Neural crest cell (in vitro differentiated cells): ENCODE results near the gene ST8SIA6. TPM values are rescaled to one million over a fixed set of nuclear protein-coding genes. Genes with fewer than 3 reads are reported as not detected.
"Not testable (repeated sequence)": the region's sequence is repeated elsewhere in the genome, so short reads cannot be mapped to it uniquely, and the experiment has no call there.

Source experiments
- DNase-seq: peaks from one replicate; pipeline ENCODE4 v3.0.0; 2021; ENCODE audit warnings: low read depth, mixed read lengths, low spot score
- H3K27ac Mint-ChIP-seq: one replicate; pipeline ENCODE4 v1.8.0; 2021; ENCODE audit warnings: mild to moderate bottlenecking, mixed read lengths; ENCODE audit not compliant: unreplicated experiment
- H3K27me3 Mint-ChIP-seq: 2 replicates; pipeline ENCODE4 v1.8.0; 2021; ENCODE audit warnings: low read depth, mild to moderate bottlenecking, mixed read lengths
- H3K36me3 Mint-ChIP-seq: 2 replicates; pipeline ENCODE4 v1.8.0; 2021; ENCODE audit warnings: low read depth, mild to moderate bottlenecking, mixed read lengths
- H3K4me1 Mint-ChIP-seq: 2 replicates; pipeline ENCODE4 v1.8.0; 2021; ENCODE audit warnings: mixed read lengths
- H3K4me3 Mint-ChIP-seq: one replicate; pipeline ENCODE4 v1.8.0; 2021; ENCODE audit warnings: mild to moderate bottlenecking, mixed read lengths
- H3K9me3 Mint-ChIP-seq: 2 replicates; pipeline ENCODE4 v1.8.0; 2021; ENCODE audit warnings: mixed read lengths
- CTCF ChIP-seq: fragments of 200-600 bp; sonication (generic); conservative IDR thresholded peaks from 2 replicates; pipeline ENCODE4 v1.5.0; 2021; ENCODE audit warnings: antibody characterized with exemption, mild to moderate bottlenecking
- total RNA-seq: library from RNA; stranded (reverse); gene quantifications from 2 replicates; pipeline ENCODE4 v1.2.1, GENCODE V29; 2021

ST8SIA6 gene
- total RNA-seq, 1 donor from 2014 or later, result not detected

GRCh38 chr10:17343118-17343517 lies 111.3 kb downstream of the ST8SIA6 start:
- Mint-ChIP-seq H3K36me3 (peaks cover 5% of the 10 kb centered on the region), H3K9me3 (peaks cover 5% of the 10 kb centered on the region), H3K27me3 (no peaks in the 10 kb centered on the region), H3K27ac (no peak overlapping the region), H3K4me3 (no peak overlapping the region), H3K4me1 (no peaks in the 10 kb centered on the region)
- no peak for DNase-seq
- no peak for TF ChIP-seq CTCF

DNA sequence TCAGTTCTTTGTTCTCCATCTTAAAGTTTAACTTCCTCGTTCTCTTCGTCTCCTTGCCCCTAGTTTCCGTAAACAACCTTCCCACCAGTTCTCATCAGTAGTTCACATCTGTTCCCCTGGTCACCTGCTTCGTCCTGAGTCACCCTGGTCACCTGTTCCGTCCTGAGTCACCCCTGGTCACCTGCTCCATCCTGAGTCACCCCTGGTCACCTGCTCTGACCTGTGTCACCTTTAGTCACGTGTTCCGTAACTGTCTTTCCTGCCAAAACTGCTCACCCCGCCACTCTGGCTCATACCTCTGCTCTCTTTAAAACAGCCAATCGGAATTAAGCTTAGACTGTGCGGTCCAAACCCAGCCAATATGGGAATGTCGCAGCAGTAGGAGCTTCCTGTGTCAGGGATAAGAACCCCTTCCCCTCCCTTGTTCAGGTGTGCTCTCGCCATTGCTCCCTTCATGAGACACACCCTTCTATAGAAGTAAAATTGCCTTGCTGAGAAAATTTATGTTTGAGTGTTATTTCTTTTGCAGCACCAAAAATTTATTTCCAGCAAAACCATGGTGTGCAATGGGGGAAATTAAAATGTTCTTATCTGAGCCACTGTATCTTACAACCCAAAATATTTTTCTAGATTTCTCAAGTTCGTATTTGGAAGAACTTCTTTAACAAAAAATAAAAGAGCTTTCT lies 114.1 kb downstream of the ST8SIA6 start:
- H3K9me3 Mint-ChIP-seq, result peaks cover 5% of the 10 kb centered on the region
- no peak overlapping the region for H3K4me3 Mint-ChIP-seq
- no peak for DNase-seq
- no peak overlapping the region for H3K27ac Mint-ChIP-seq
- no peaks in the 10 kb centered on the region for H3K4me1 Mint-ChIP-seq
- TF ChIP-seq CTCF, result no peak
- peaks cover 5% of the 10 kb centered on the region for H3K36me3 Mint-ChIP-seq
- no peaks in the 10 kb centered on the region for H3K27me3 Mint-ChIP-seq

DNA sequence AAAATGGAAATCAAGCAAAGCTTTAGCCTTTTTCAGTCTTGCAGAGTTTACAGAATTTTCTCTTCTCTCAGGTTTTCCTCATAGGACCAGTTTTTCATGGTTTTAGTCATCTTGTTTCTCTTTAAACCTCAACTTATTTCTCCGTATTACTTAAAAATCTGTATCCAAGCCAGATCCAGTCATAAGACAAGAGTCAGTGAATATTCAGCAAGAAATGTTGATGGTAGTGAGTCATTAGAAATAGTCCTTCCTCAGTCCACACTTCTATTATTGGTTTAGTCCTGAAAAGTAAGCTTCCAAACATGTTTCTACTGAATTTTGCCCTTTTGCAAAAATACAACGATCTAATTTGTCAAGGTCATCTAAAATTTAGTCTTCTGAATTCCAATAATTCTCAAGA lies 119.3 kb downstream of the ST8SIA6 start:
- no peak for TF ChIP-seq CTCF
- Mint-ChIP-seq H3K27ac (no peak overlapping the region), H3K4me3 (no peak overlapping the region), H3K9me3 (peaks cover 1% of the 10 kb centered on the region), H3K4me1 (no peaks in the 10 kb centered on the region), H3K36me3 (peaks cover 1% of the 10 kb centered on the region), H3K27me3 (no peaks in the 10 kb centered on the region)
- no peak for DNase-seq

GRCh38 chr10:17330501-17330900 lies 123.9 kb downstream of the ST8SIA6 start:
- H3K4me1 Mint-ChIP-seq, result no peaks in the 10 kb centered on the region
- no peaks in the 10 kb centered on the region for H3K27me3 Mint-ChIP-seq
- H3K9me3 Mint-ChIP-seq, result peaks cover 3% of the 10 kb centered on the region
- no peaks in the 10 kb centered on the region for H3K36me3 Mint-ChIP-seq
- no peak for TF ChIP-seq CTCF
- H3K4me3 Mint-ChIP-seq, result no peak overlapping the region
- DNase-seq, result no peak
- H3K27ac Mint-ChIP-seq, result no peak overlapping the region

- Mint-ChIP-seq H3K27me3 (peaks cover 10% of the 10 kb centered on the region), H3K9me3 (peaks cover 3% of the 10 kb centered on the region), H3K27ac (no peak overlapping the region), H3K4me1 (no peaks in the 10 kb centered on the region), H3K36me3 (no peaks in the 10 kb centered on the region), H3K4me3 (no peak overlapping the region)
- no peak for DNase-seq
- TF ChIP-seq CTCF, result no peak
Measured at GRCh38 chr10:17326377-17326776, 128.0 kb downstream of the ST8SIA6 start.

- H3K9me3 Mint-ChIP-seq, H3K36me3 Mint-ChIP-seq, H3K4me3 Mint-ChIP-seq, H3K27ac Mint-ChIP-seq, H3K4me1 Mint-ChIP-seq, DNase-seq: not testable (repeated sequence)
- H3K27me3 Mint-ChIP-seq, result peaks cover 36% of the 10 kb centered on the region
Measured at GRCh38 chr10:17321957-17322356, 132.4 kb downstream of the ST8SIA6 start.
